DMS 273 (cell line): Measurements from ENCODE around the gene DOCK4.

ENCODE experiments used
- DNase-seq: peaks from one replicate; lab custom pipeline; 2025; ENCODE audit not compliant: unreplicated experiment; lab: John Stamatoyannopoulos, UW

The DOCK4 gene

GRCh38 chr7:111746950-111747349 is 459.2 kb downstream of the DOCK4 start:
- DNase-seq, result no peak

DNA sequence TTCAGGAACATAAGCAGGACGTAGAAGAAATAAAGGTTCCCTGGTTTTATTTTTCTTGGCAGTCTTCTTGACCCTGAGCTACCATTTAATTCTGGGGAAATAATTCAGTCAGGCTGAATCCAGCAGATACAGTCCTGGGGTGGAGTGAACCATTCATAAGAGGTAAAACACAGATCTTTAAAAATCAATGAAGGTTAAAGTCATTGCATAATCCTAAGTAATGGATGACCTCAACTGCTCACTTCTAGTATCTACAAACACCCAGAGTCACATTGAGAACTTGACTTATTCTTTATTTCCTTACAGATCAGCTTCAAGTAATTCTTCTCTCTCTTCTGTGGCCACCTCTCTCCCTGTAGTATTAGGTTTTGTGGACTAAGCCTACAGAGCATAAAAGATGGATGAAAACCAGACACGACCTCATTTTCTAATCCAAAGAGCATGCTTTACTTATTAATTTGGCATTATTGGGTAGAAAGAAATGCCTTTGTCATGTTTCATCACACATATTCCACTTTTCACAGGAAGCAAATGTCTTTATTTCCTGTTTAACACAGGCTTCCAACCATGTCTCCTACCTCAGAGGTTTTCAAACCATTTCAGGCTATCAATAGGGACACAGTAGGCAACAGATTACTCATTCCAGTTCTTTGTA is 461.6 kb downstream of the DOCK4 start:
- DNase-seq, result no peak

DNA sequence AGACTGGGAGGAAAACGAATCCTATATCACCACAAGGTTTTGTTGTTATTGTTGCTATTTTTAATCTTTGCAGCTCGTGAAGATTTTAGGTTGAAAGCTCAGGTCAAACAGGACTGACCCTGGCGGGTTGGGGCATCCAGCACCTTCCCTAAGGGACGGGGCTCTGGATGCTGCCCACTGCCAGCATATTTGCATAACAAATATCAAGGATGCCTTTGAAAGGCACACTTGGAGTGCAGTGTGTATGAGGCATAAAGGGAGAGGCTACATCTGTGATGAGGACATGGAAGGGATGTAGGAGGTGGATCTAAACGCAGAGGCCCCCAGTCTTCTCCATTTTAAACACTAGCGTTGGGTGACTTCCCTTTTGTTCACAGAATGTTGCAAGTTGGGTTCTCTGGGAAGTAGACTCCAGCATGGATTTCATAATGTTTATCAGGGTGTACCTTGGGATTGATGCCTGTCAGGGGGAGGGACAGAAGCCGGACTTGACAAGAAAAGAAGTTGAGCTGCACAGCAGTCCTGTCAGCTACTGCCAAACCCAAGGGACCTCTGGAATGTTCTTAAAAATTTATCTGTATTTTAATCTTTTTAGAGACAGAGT is 462.9 kb downstream of the DOCK4 start:
- DNase-seq, result no peak

- DNase-seq, result peak; percentile 88
Measured at GRCh38 chr7:111741811-111742240, 464.4 kb downstream of the DOCK4 start.

GRCh38 chr7:111740942-111741341 is 465.3 kb downstream of the DOCK4 start:
- no peak for DNase-seq

- DNase-seq, result no peak
Measured at GRCh38 chr7:111736552-111736874, 469.7 kb downstream of the DOCK4 start.

- peak; percentile 92 for DNase-seq
Measured at GRCh38 chr7:111735661-111736551, 470.3 kb downstream of the DOCK4 start.

- peak; percentile 28 for DNase-seq
Measured at GRCh38 chr7:111734954-111735660, 471.1 kb downstream of the DOCK4 start.

- DNase-seq, result no peak
Measured at GRCh38 chr7:111732923-111733322, 473.3 kb downstream of the DOCK4 start.

- peak; percentile 76 for DNase-seq
Measured at GRCh38 chr7:111730476-111731300, 475.5 kb downstream of the DOCK4 start.

DNA sequence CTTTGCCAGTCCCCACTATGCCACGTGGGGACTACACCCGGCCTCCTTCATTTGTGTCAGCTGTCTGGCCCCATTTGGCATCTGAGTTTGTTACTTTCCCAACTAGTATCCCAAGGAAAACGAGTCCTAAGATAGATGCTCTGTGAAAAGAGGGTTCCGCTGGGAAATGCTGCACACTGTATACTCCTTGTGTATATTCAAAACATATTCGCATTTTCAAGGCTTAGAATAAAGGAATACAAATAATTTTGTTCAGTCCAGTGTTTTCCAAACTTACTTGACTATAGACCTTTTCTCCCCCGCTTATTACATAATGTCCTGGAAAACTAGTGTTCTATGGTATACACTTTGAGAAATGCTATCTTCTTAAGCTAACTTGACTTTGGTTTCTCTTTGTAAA is 476.1 kb downstream of the DOCK4 start:
- no peak for DNase-seq

GRCh38 chr7:111729483-111729882 is 476.7 kb downstream of the DOCK4 start:
- no peak for DNase-seq

GRCh38 chr7:111728635-111728995 is 477.6 kb downstream of the DOCK4 start:
- DNase-seq, result no peak

DNA sequence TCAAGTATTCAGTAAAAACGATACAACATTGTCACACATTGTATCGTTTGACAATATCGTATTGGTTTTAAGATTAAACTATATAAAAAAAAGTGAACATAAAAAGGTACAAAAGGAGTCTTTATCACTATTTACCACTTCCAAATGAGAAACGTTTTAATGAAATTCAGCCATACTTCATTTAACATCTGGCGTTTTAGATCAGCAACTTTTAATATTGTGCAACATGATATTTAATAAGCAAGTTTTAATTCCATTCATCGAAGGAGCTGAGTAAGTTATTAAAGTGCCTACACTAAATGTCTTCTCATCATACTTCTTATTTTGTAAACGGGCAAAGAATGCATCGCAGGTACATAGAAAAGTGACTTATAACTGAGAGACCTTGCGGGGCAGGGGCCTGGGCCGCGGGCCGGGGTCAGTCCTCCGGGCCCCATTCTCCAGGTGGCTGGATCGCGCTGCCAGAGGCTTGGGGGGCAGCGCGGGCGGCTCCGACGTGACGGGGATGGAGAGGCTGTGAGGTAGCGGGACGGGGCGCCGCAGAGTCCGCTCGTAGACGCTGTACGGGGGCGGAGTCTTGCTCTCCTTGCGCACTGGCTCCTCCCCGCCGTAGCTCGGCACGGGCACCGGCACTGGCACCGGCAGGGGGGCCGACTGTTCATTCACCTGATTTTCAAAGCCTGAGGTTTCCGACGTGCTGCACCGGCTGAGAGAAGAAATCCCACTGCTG is 478.1 kb downstream of the DOCK4 start:
- DNase-seq, result no peak

GRCh38 chr7:111718886-111719285 is 487.3 kb downstream of the DOCK4 start:
- DNase-seq, result no peak

- DNase-seq, result peak; percentile 72
Measured at GRCh38 chr7:111711426-111712065, 494.7 kb downstream of the DOCK4 start.

- DNase-seq, result no peak
Measured at GRCh38 chr7:111710839-111711380, 495.3 kb downstream of the DOCK4 start.

DNA sequence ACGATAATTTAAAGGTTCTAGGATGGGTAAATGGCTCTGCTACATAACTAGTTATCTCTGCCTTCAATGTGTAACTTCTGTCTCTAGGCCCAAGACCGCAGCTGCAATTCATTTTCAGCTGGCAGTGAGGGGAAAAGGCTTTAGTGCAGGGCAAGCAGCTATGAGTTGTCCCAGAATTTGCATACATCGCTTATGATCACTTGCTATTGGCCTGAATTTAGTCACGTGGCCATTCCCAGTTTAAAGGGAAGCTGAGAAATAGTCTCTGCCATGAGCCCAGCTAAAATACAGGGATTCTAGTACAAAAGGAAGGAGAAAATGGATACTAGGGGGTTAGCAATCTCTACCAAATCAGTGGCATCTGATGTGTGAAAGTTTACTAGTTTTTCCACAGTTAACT is 498.1 kb downstream of the DOCK4 start:
- DNase-seq, result no peak

DNA sequence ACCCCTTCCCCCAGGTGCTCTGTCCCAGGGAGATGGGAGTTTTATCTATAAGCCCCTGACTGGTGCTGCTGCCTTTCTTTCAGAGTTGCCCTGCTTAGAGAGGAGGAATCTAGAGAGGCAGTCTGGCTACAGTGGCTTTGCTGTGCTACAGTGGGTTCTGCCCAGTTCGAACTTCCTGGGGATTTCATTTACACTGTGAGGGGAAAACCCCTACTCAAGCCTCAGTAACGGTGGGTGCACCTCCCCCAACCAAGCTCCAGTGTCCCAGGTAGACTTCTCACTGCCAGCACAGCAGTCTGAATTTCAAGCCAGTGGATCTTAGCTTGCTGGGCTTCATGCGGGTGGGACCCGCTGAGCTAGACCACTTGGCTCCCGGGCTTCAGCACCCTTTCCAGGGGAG is 500.4 kb downstream of the DOCK4 start:
- no peak for DNase-seq
